ENCODE results near the gene TRIL.

- TF ChIP-seq POLR2A (IDR thresholded peaks at IDR 0.05; ENCODE audit: low read length), result no peak
- TF ChIP-seq GATA1 (IDR thresholded peaks at IDR 0.05; ENCODE audit: low read depth, low read length), result no peak
Observed at GRCh38 chr7:29007127-29007526, 49.0 kb upstream of the TRIL start.

Data from erythroblast (primary cell).